ENCODE data around the gene STMND1. TPM values are rescaled to one million over a fixed set of nuclear protein-coding genes. Genes with fewer than 3 reads are reported as not detected.

The STMND1 gene
- total and polyA plus RNA-seq, 2 of the 4 experiments (the other 2 are of a cell fraction), result not detected

GRCh38 chr6:17081860-17082508 is 19.9 kb upstream of the STMND1 start:
- H2BK15ac ChIP-seq (ENCODE audit: low read depth, low read length), result no peak overlapping the region
- H4K8ac ChIP-seq (ENCODE audit: low read depth in 2 of 2, low read length in 2 of 2), result no peak overlapping the region
- no peak overlapping the region for H3K27ac ChIP-seq (ENCODE audit: insufficient read depth, low read length)
- H4K91ac ChIP-seq (ENCODE audit: insufficient read depth, low read depth, low read length), result no peak overlapping the region
- intact Hi-C loops (cut with micrococcal nuclease), result no loop called here
- dilution Hi-C loops (cut with HindIII; ENCODE audit: low sequenced_read_pairs, unreplicated experiment), result no loop called here
- WGBS, 2 experiments (ENCODE audit: extremely low coverage in 2 of 2, insufficient read length in 1 of 2), result no CpG with 5 or more reads among the region's 5 CpGs
- H3K36me3 ChIP-seq (ENCODE audit: control insufficient read depth, insufficient read depth, low read length), result no peaks in the 10 kb centered on the region
- H3K4me3 ChIP-seq (ENCODE audit: insufficient read depth, low read depth, low read length), result no peak overlapping the region
- no peaks in the 10 kb centered on the region for H3K9me3 ChIP-seq (ENCODE audit: control insufficient read depth, insufficient read depth, low read length)
- H3K27me3 ChIP-seq (ENCODE audit: control insufficient read depth, insufficient read depth, low read length), result peaks cover 7% of the 10 kb centered on the region
- no peak overlapping the region for H3K14ac ChIP-seq (replicated peaks; ENCODE audit: low read depth, low read length)
- no peak overlapping the region for H2AK5ac ChIP-seq (ENCODE audit: low read depth, low read length)
- no peak overlapping the region for H2AFZ ChIP-seq (replicated peaks; ENCODE audit: low read length, poor library complexity)
- no peaks in the 10 kb centered on the region for H3K9me1 ChIP-seq (ENCODE audit: insufficient read depth, low read length)
- H3K23ac ChIP-seq (ENCODE audit: low read depth, low read length), result no peak overlapping the region
- H3K4me1 ChIP-seq (ENCODE audit: control insufficient read depth, insufficient read depth, low read length), result 0 out of 2 replicates have a peak, but pooled peaks cover 1% of the 10 kb centered on the region
- H3K56ac ChIP-seq (ENCODE audit: extremely low read depth, insufficient read depth, low read length), result no peak overlapping the region
- in situ Hi-C loops (cut with MboI; ENCODE audit: low sequenced_read_pairs), result loop anchor here (10.0 kb wide), 1 partner anchor 567 kb away; no protein-coding TSS in a partner anchor
- DNase-seq (no peak), ATAC-seq (ENCODE audit: low read depth) (no peak)
- H2BK20ac ChIP-seq (ENCODE audit: low read depth, low read length), result no peak overlapping the region
- H3K4me2 ChIP-seq (ENCODE audit: low read depth, low read length), result no peak overlapping the region
- no peak for TF ChIP-seq FOS (IDR thresholded peaks at IDR 0.05; ENCODE audit: low read depth, low read length)
- no peak for TF ChIP-seq BHLHE40 (IDR thresholded peaks at IDR 0.05; ENCODE audit: low read depth, low read length)
- no peak for TF ChIP-seq POLR2A (IDR thresholded peaks at IDR 0.05; ENCODE audit: low read depth, low read length)
- TF ChIP-seq ELK1 (IDR thresholded peaks at IDR 0.05; ENCODE audit: borderline replicate concordance, low read depth, low read length), result no peak
- TF ChIP-seq CHD1 (IDR thresholded peaks at IDR 0.05; ENCODE audit: low read depth, low read length), result no peak
- TF ChIP-seq NFE2L2 (IDR thresholded peaks at IDR 0.05; ENCODE audit: low read depth, low read length), result no peak
- TF ChIP-seq RAD21 (IDR thresholded peaks at IDR 0.05; ENCODE audit: low read length), result no peak
- no peak for TF ChIP-seq RCOR1 (IDR thresholded peaks at IDR 0.05; ENCODE audit: insufficient replicate concordance, low read length)
- no peak for TF ChIP-seq USF2 (IDR thresholded peaks at IDR 0.05; ENCODE audit: low read depth, low read length)
- TF ChIP-seq CEBPB (IDR thresholded peaks at IDR 0.05; ENCODE audit: low read depth, low read length), result no peak
- no peak for TF ChIP-seq MAFK (IDR thresholded peaks at IDR 0.05; ENCODE audit: low read depth, low read length)
- no peak for TF ChIP-seq MXI1 (IDR thresholded peaks at IDR 0.05; ENCODE audit: borderline replicate concordance, low read depth, low read length)
- TF ChIP-seq RFX5 (IDR thresholded peaks at IDR 0.05; ENCODE audit: low read depth, low read length), result no peak
- no peak for TF ChIP-seq CTCF (conservative IDR thresholded peaks at IDR 0.05; ENCODE audit: low read depth, low read length)
- no peak for TF ChIP-seq MAZ (IDR thresholded peaks at IDR 0.05; ENCODE audit: borderline replicate concordance, low read depth, low read length)
- no peak for TF ChIP-seq SMC3 (IDR thresholded peaks at IDR 0.05; ENCODE audit: low read depth, low read length)
- H3K18ac ChIP-seq (ENCODE audit: low read depth, low read length), result no peak overlapping the region
- no peaks in the 10 kb centered on the region for H3K79me1 ChIP-seq (ENCODE audit: low read depth in 1 of 2, low read length in 2 of 2)
- no peak overlapping the region for H2BK120ac ChIP-seq (ENCODE audit: low read depth, low read length)
- no peak overlapping the region for H3K4ac ChIP-seq (ENCODE audit: low read depth, low read length)
- H4K5ac ChIP-seq (ENCODE audit: low read depth, low read length), result no peak overlapping the region
- H2BK5ac ChIP-seq (ENCODE audit: low read depth, low read length, poor library complexity, severe bottlenecking), result no peak overlapping the region
- no peak overlapping the region for H2AK9ac ChIP-seq (replicated peaks; ENCODE audit: low read depth, low read length, poor library complexity)
- BruUV-seq (replicated peaks), result no TSS peak
- ChIA-PET CTCF (no interaction called here), POLR2A (ENCODE audit: unreplicated experiment) (no interaction called here)
- no peaks in the 10 kb centered on the region for H4K20me1 ChIP-seq (ENCODE audit: insufficient read depth, low read length)
- H3K9ac ChIP-seq (ENCODE audit: low read depth, low read length), result no peak overlapping the region

Data from IMR-90 (cell line).